ENCODE measurements around the gene TEX13D.
"Not testable (repeated sequence)": the region's sequence is repeated elsewhere in the genome, so short reads cannot be mapped to it uniquely, and the experiment has no call there.

The TEX13D gene

DNA sequence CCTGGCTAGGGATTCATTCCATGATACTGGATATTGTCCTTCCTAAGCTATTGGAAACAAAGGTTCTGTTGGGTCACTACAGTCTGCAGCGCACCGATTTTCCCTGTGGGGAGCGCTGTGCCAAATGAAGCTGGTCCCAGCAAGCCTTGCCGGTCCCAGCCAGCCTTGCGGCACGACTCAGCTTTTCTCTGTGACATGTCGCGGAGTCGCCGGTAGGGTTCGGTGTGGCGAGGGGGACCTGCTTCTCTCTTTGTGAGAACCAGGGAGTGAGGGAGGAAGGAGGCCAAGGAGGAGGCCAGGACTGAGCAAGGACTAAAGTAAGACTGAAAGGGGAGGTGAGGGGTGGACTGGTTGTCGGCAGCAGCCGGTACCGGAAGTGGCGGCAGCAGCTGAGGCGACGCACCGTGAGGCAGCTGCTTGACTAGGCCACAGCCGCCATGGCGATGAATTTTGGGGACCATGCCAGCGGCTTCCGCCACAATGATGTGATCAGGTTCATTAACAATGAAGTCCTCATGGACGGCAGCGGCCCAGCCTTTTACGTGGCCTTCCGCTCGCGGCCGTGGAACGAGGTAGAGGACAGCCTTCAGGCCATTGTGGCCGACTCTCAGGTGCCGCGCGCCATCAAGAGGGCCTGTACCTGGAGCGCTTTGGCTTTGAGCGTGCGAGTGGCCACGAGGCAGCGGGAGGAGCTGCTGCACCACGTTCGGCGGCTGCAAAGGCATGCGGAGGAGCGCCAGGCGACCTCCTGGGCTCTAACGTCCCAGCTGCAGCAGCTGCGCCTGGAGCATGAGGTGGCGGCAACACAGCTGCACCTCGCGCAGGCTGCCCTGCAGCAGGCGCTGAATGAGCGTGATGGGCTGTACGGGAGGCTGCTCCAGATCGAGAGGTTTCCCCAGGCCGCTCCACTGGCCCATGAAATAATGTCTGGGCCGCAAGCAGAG, at the start of gene TEX13D:
TSS of gene TEX13D (plus strand) at position 180 of the 944 bp plus-strand sequence. CDS start at position 438, 258 bp downstream.
- Histone ChIP-seq H4K20me1 (ENCODE audit: control insufficient read depth, insufficient read depth, low read depth, low read length) (no peaks in the 10 kb centered on the region), H3K4me2 (ENCODE audit: low read length) (no peak within 1 kb of the TSS), H3K9me3 (ENCODE audit: control insufficient read depth, insufficient read depth, low read length) (no peaks in the 10 kb centered on the region), H3K36me3 (ENCODE audit: control insufficient read depth, low read length) (no peaks in the 10 kb centered on the region), H3F3A (ENCODE audit: control insufficient read depth, insufficient read depth) (no peaks in the 10 kb centered on the region), H3K27me3 (ENCODE audit: control insufficient read depth, low read length) (no peaks in the 10 kb centered on the region), H3K4me1 (ENCODE audit: control insufficient read depth, low read length) (no peaks in the 10 kb centered on the region), H3K4me3 (ENCODE audit: low read length) (no peak within 1 kb of the TSS), H3K9me2 (replicated peaks; ENCODE audit: control insufficient read depth, low read length) (no peaks in the 10 kb centered on the region), H3K79me2 (ENCODE audit: control insufficient read depth, low read length) (no peaks in the 10 kb centered on the region), H3K27ac (ENCODE audit: low read depth, low read length) (no peak within 1 kb of the TSS)
- TF ChIP-seq, protein P1, sequence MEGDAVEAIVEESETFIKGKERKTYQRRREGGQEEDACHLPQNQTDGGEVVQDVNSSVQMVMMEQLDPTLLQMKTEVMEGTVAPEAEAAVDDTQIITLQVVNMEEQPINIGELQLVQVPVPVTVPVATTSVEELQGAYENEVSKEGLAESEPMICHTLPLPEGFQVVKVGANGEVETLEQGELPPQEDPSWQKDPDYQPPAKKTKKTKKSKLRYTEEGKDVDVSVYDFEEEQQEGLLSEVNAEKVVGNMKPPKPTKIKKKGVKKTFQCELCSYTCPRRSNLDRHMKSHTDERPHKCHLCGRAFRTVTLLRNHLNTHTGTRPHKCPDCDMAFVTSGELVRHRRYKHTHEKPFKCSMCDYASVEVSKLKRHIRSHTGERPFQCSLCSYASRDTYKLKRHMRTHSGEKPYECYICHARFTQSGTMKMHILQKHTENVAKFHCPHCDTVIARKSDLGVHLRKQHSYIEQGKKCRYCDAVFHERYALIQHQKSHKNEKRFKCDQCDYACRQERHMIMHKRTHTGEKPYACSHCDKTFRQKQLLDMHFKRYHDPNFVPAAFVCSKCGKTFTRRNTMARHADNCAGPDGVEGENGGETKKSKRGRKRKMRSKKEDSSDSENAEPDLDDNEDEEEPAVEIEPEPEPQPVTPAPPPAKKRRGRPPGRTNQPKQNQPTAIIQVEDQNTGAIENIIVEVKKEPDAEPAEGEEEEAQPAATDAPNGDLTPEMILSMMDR (IDR thresholded peaks at IDR 0.05; ENCODE audit: low read depth, low read length, poor library complexity, severe bottlenecking): no peak
- TF ChIP-seq EZH2phosphoT487 (IDR thresholded peaks at IDR 0.05; ENCODE audit: borderline replicate concordance, low read length): no peak

DNA sequence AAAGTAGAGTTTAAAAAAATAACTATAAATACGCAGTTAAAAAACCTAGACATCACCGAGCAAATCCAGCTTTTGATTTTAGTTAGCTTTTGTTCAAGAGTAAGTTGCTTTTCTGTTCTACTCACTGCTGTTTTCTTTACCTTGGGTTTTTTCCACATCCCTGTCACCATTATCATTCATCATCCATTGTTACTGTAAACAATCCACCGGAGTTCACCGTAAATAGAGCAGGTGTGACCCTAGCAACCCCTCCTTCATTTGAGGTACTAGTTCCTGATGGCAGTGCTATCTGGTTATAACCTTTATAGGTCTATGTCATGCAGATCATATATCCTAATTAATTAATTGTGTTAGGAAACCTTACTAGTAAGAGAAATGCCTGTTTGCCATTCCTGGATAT, 43.0 kb upstream of the TEX13D start:
- TF ChIP-seq EZH2phosphoT487 (IDR thresholded peaks at IDR 0.05; ENCODE audit: borderline replicate concordance, low read length): no peak
- TF ChIP-seq, protein P1 (IDR thresholded peaks at IDR 0.05; ENCODE audit: low read depth, low read length, poor library complexity, severe bottlenecking): no peak
- H3K9me2 ChIP-seq (replicated peaks; ENCODE audit: control insufficient read depth, low read length): no peaks in the 10 kb centered on the region

DNA sequence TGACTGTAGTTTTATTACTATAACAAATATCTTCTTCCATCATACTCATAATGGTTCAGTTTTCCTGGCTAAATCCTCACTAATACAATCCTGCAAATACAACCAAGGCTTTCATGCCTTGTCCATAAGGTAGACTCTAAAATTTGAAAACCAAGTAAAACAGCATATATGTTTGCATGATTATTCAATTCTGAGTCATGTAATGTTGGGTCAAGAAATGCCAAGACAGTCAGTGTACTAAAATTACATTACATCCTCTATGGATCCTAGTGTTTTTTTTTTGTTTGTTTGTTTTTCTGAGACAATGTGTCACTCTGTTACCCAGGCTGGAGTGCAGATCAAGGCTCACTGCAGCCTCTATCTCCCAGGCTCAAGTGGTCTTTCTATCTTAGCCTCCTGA, 38.6 kb upstream of the TEX13D start:
- Histone ChIP-seq H3K27me3 (ENCODE audit: control insufficient read depth, low read length) (no peaks in the 10 kb centered on the region), H3K79me2 (ENCODE audit: control insufficient read depth, low read length) (no peaks in the 10 kb centered on the region), H3K4me2 (ENCODE audit: low read length) (no peak overlapping the region), H3K27ac (ENCODE audit: low read depth, low read length) (no peak overlapping the region), H3K9me3 (ENCODE audit: control insufficient read depth, insufficient read depth, low read length) (no peaks in the 10 kb centered on the region), H3F3A (ENCODE audit: control insufficient read depth, insufficient read depth) (no peaks in the 10 kb centered on the region), H3K36me3 (ENCODE audit: control insufficient read depth, low read length) (no peaks in the 10 kb centered on the region), H4K20me1 (ENCODE audit: control insufficient read depth, insufficient read depth, low read depth, low read length) (no peaks in the 10 kb centered on the region), H3K9me2 (replicated peaks; ENCODE audit: control insufficient read depth, low read length) (no peaks in the 10 kb centered on the region), H3K4me3 (ENCODE audit: low read length) (no peak overlapping the region), H3K4me1 (ENCODE audit: control insufficient read depth, low read length) (no peaks in the 10 kb centered on the region)
- TF ChIP-seq, protein P1 (IDR thresholded peaks at IDR 0.05; ENCODE audit: low read depth, low read length, poor library complexity, severe bottlenecking): no peak
- no peak for TF ChIP-seq EZH2phosphoT487 (IDR thresholded peaks at IDR 0.05; ENCODE audit: borderline replicate concordance, low read length)

More for the DNA sequence above, 43.0 kb upstream of the TEX13D start:
- no peak overlapping the region for H3K27ac ChIP-seq (ENCODE audit: low read depth, low read length)
- H4K20me1 ChIP-seq (ENCODE audit: control insufficient read depth, insufficient read depth, low read depth, low read length): no peaks in the 10 kb centered on the region
- no peak overlapping the region for H3K4me2 ChIP-seq (ENCODE audit: low read length)
- no peak overlapping the region for H3K4me3 ChIP-seq (ENCODE audit: low read length)
- no peaks in the 10 kb centered on the region for H3K36me3 ChIP-seq (ENCODE audit: control insufficient read depth, low read length)
- no peaks in the 10 kb centered on the region for H3F3A ChIP-seq (ENCODE audit: control insufficient read depth, insufficient read depth)
- no peaks in the 10 kb centered on the region for H3K4me1 ChIP-seq (ENCODE audit: control insufficient read depth, low read length)
- H3K27me3 ChIP-seq (ENCODE audit: control insufficient read depth, low read length): no peaks in the 10 kb centered on the region
- H3K9me3 ChIP-seq (ENCODE audit: control insufficient read depth, insufficient read depth, low read length): no peaks in the 10 kb centered on the region
- H3K79me2 ChIP-seq (ENCODE audit: control insufficient read depth, low read length): no peaks in the 10 kb centered on the region

DNA sequence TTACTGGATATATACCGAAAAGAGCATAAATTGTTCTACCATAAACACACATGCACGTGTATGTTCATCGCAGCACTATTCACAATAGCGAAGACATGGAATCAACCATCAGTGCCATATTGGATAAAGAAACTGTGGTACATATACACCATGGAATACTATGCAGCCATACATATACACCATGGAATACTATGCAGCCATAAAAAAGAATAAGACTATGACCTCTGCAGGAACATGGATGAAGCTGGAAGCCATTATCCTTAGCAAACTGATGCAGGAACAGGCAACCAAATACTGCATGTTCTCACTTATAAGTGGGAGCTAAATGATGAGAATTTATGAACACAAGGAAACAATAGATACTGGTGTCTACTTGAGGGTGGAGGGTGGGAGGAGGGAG, 33.1 kb upstream of the TEX13D start:
- not testable (repeated sequence) for H3K79me2 ChIP-seq (ENCODE audit: control insufficient read depth, low read length); H3K9me3 ChIP-seq (ENCODE audit: control insufficient read depth, insufficient read depth, low read length); H3K27ac ChIP-seq (ENCODE audit: low read depth, low read length); H3K36me3 ChIP-seq (ENCODE audit: control insufficient read depth, low read length); H3K4me2 ChIP-seq (ENCODE audit: low read length); H3K27me3 ChIP-seq (ENCODE audit: control insufficient read depth, low read length); H3K4me1 ChIP-seq (ENCODE audit: control insufficient read depth, low read length); H3K9me2 ChIP-seq (replicated peaks; ENCODE audit: control insufficient read depth, low read length); H3K4me3 ChIP-seq (ENCODE audit: low read length); H4K20me1 ChIP-seq (ENCODE audit: control insufficient read depth, insufficient read depth, low read depth, low read length); H3F3A ChIP-seq (ENCODE audit: control insufficient read depth, insufficient read depth)

All from DOHH2 (cell line).